ENCODE data around the gene VTCN1. TPM values are rescaled to one million over a fixed set of nuclear protein-coding genes. Genes with fewer than 3 reads are reported as not detected.

The VTCN1 gene
- polyA plus RNA-seq, 3 donors, result not detected

GRCh38 chr1:117135329-117135728 lies 75.4 kb downstream of the VTCN1 start:
- intact Hi-C loops (cut with micrococcal nuclease), result no loop called here
- 100% methylated on average over 1 of the region's 2 CpGs for WGBS (ENCODE audit: insufficient coverage)

GRCh38 chr1:117130526-117130925 lies 80.2 kb downstream of the VTCN1 start:
- no peaks in the 10 kb centered on the region for H4K20me1 ChIP-seq (ENCODE audit: insufficient read depth, low read length)
- intact Hi-C loops (cut with micrococcal nuclease), result no loop called here
- H3K27ac ChIP-seq (ENCODE audit: low read depth in 1 of 2, low read length in 2 of 2), result no peak overlapping the region
- no peak overlapping the region for H2AFZ ChIP-seq (ENCODE audit: insufficient read depth, low read depth, low read length, poor library complexity, severe bottlenecking)
- Mint-ChIP-seq H3K9me3 (no peaks in the 10 kb centered on the region), H3K36me3 (no peaks in the 10 kb centered on the region), H3K27me3 (ENCODE audit: low read depth in 3 of 3) (peaks cover 0 to 10% (median 6%) of the 10 kb centered on the region in 3 donors), H3K4me3 (no peak overlapping the region), H3K4me1 (peaks cover 4% of the 10 kb centered on the region), H3K27ac (no peak overlapping the region)
- no peak overlapping the region for H3K4me3 ChIP-seq (replicated peaks in 1 of 3; ENCODE audit: low read depth in 2 of 3, low read length in 3 of 3)
- 71% methylated on average over 1 of the region's 4 CpGs for WGBS (ENCODE audit: insufficient coverage)
- H3K9ac ChIP-seq (ENCODE audit: insufficient read depth, low read length, poor library complexity, severe bottlenecking), result no peak overlapping the region
- H3K79me2 ChIP-seq (ENCODE audit: insufficient read depth, low read length), result no peaks in the 10 kb centered on the region
- H3K4me1 ChIP-seq (ENCODE audit: control insufficient read depth in 1 of 2, insufficient read depth in 2 of 2, low read length in 2 of 2), result no peaks in the 10 kb centered on the region
- TF ChIP-seq CTCF (IDR thresholded peaks at IDR 0.05), result no peak
- no peak overlapping the region for H3K4me2 ChIP-seq (replicated peaks; ENCODE audit: extremely low read depth, low read length, poor library complexity, severe bottlenecking)
- H3K27me3 ChIP-seq (ENCODE audit: control insufficient read depth in 2 of 2, insufficient read depth in 2 of 2, low read length in 2 of 2), result no peaks in the 10 kb centered on the region
- no peaks in the 10 kb centered on the region for H3K36me3 ChIP-seq (replicated peaks in 1 of 2; ENCODE audit: control insufficient read depth in 1 of 2, insufficient read depth in 2 of 2, low read length in 2 of 2)
- H3K9me3 ChIP-seq (replicated peaks in 1 of 2; ENCODE audit: control insufficient read depth in 1 of 2, insufficient read depth in 1 of 2, low read length in 2 of 2), result no peaks in the 10 kb centered on the region
- DNase-seq, result no peak

More at GRCh38 chr1:117135329-117135728, 75.4 kb downstream of the VTCN1 start:
- no peak overlapping the region for H3K4me3 Mint-ChIP-seq
- H3K27me3 Mint-ChIP-seq (ENCODE audit: low read depth in 3 of 3), result peaks cover 1 to 8% (median 7%) of the 10 kb centered on the region in 3 donors
- no peak overlapping the region for H2AFZ ChIP-seq (ENCODE audit: insufficient read depth, low read depth, low read length, poor library complexity, severe bottlenecking)
- no peaks in the 10 kb centered on the region for H3K36me3 ChIP-seq (replicated peaks in 1 of 2; ENCODE audit: control insufficient read depth in 1 of 2, insufficient read depth in 2 of 2, low read length in 2 of 2)
- no peaks in the 10 kb centered on the region for H3K9me3 ChIP-seq (replicated peaks in 1 of 2; ENCODE audit: control insufficient read depth in 1 of 2, insufficient read depth in 1 of 2, low read length in 2 of 2)
- DNase-seq, result no peak
- H3K4me1 Mint-ChIP-seq, result no peaks in the 10 kb centered on the region
- no peak overlapping the region for H3K27ac ChIP-seq (ENCODE audit: low read depth in 1 of 2, low read length in 2 of 2)
- H3K4me3 ChIP-seq (replicated peaks in 1 of 3; ENCODE audit: low read depth in 2 of 3, low read length in 3 of 3), result no peak overlapping the region
- H3K27me3 ChIP-seq (ENCODE audit: control insufficient read depth in 2 of 2, insufficient read depth in 2 of 2, low read length in 2 of 2), result no peaks in the 10 kb centered on the region
- H4K20me1 ChIP-seq (ENCODE audit: insufficient read depth, low read length), result no peaks in the 10 kb centered on the region
- TF ChIP-seq CTCF (IDR thresholded peaks at IDR 0.05), result no peak
- H3K4me1 ChIP-seq (ENCODE audit: control insufficient read depth in 1 of 2, insufficient read depth in 2 of 2, low read length in 2 of 2), result no peaks in the 10 kb centered on the region
- H3K9ac ChIP-seq (ENCODE audit: insufficient read depth, low read length, poor library complexity, severe bottlenecking), result no peak overlapping the region
- H3K36me3 Mint-ChIP-seq, result no peaks in the 10 kb centered on the region
- no peak overlapping the region for H3K27ac Mint-ChIP-seq
- H3K79me2 ChIP-seq (ENCODE audit: insufficient read depth, low read length), result no peaks in the 10 kb centered on the region
- no peak overlapping the region for H3K4me2 ChIP-seq (replicated peaks; ENCODE audit: extremely low read depth, low read length, poor library complexity, severe bottlenecking)
- peaks cover 0 to 1% (median 0%) of the 10 kb centered on the region in 7 donors for H3K9me3 Mint-ChIP-seq
